Measurements from ENCODE around the gene SCAMP4. TPM values are rescaled to one million over a fixed set of nuclear protein-coding genes. Genes with fewer than 3 reads are reported as not detected.
A peak's percentile ranks its signal among the peaks of the same experiment; 100 is the strongest.

Gene SCAMP4
- polyA plus RNA-seq, 1 of the 3 experiments (the other 2 are of a cell fraction) = 30.0 TPM

DNA sequence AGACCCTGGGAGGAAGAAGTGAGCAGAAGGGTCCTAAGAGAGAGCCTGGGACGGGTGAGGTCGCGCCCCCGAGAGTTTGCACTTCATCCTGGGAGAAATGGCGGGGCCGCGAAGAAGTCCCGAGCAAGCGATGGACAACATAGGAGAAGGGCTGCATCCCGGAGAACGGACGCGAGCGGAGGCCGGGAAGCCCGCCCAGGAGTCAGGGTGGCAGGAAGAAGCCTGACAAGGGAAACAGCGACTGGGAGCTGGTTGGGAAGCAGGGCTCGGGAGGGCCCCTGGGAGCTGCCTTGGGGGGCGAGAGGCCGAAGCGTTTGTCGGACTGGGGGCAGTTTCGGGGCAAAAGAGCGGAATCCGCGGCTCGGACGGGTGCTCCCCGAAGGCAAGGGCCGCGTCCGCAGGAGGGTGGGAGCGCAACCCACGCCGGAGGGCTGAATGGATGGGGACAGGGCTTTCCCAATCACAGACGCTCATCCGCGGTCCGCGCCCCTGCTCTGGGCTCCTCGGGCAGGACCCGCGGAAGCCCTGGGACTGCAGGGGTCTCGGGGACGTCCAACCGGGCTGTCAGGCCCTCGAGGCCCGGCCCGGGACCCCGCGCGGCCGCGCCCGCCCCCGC lies 20.4 kb upstream of the SCAMP4 start:
- POLR2A ChIA-PET = interaction anchor here (0.6 to 1.9 kb wide), 4 partner anchors 9 to 167 kb away, joined by 3 to 7 read pairs (median 3); no protein-coding TSS in a partner anchor
- H3K4me1 ChIP-seq (ENCODE audit: control insufficient read depth in 1 of 2, insufficient read depth in 2 of 2, low read depth in 1 of 2, low read length in 1 of 2) = peaks cover 6 to 23% of the 10 kb centered on the region in 2 experiments; a peak in 1 of 4 replicates
- H3K4me3 ChIP-seq (ENCODE audit: low read depth in 2 of 2, low read length in 1 of 2) = peak overlapping the region; percentile 86 to 93
- H2AFZ ChIP-seq (ENCODE audit: low read depth) = no peak overlapping the region
- no peaks in the 10 kb centered on the region for H3K27me3 ChIP-seq (ENCODE audit: insufficient read depth)
- H3K79me2 ChIP-seq (ENCODE audit: insufficient read depth) = peaks cover 46% of the 10 kb centered on the region
- CTCF ChIA-PET = interaction anchor here (1.0 to 1.4 kb wide), 5 partner anchors 11 to 184 kb away, joined by 3 to 6 read pairs (median 3); no protein-coding TSS in a partner anchor
- peaks cover 40% of the 10 kb centered on the region for H4K20me1 ChIP-seq (ENCODE audit: insufficient read depth)
- peak overlapping the region; percentile 41 to 62; a peak in 3 of 4 replicates for H3K27ac ChIP-seq (ENCODE audit: low read depth in 2 of 2, low read length in 1 of 2)
- no peaks in the 10 kb centered on the region for H3F3A ChIP-seq (replicated peaks; ENCODE audit: insufficient read depth)
- peak overlapping the region; percentile 84 for H3K9ac ChIP-seq
- no peaks in the 10 kb centered on the region for H3K9me2 ChIP-seq
- peaks cover 0 to 7% of the 10 kb centered on the region in 2 experiments for H3K36me3 ChIP-seq (replicated peaks in 1 of 2; ENCODE audit: control insufficient read depth in 1 of 2, insufficient read depth in 2 of 2, low read length in 1 of 2)
- TF ChIP-seq EP300 (IDR thresholded peaks at IDR 0.05; ENCODE audit: borderline replicate concordance in 1 of 2, low read depth in 1 of 2, low read length in 1 of 2) = no peak
- no peak for TF ChIP-seq ELF1 (IDR thresholded peaks at IDR 0.05)
- TF ChIP-seq REST (IDR thresholded peaks at IDR 0.05; ENCODE audit: low read depth, low read length) = no peak
- no peak for TF ChIP-seq POLR2AphosphoS5 (IDR thresholded peaks at IDR 0.05; ENCODE audit: low read depth, low read length)
- TF ChIP-seq YY1 (IDR thresholded peaks at IDR 0.05; ENCODE audit: low read depth) = no peak
- TF ChIP-seq TCF12 (IDR thresholded peaks at IDR 0.05) = no peak
- no peak for TF ChIP-seq EZH2phosphoT487 (IDR thresholded peaks at IDR 0.05; ENCODE audit: borderline replicate concordance, low read depth)
- TF ChIP-seq, protein P1, sequence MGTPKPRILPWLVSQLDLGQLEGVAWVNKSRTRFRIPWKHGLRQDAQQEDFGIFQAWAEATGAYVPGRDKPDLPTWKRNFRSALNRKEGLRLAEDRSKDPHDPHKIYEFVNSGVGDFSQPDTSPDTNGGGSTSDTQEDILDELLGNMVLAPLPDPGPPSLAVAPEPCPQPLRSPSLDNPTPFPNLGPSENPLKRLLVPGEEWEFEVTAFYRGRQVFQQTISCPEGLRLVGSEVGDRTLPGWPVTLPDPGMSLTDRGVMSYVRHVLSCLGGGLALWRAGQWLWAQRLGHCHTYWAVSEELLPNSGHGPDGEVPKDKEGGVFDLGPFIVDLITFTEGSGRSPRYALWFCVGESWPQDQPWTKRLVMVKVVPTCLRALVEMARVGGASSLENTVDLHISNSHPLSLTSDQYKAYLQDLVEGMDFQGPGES (IDR thresholded peaks at IDR 0.05; ENCODE audit: low read depth, low read length) = no peak
- no peak for TF ChIP-seq GABPA (IDR thresholded peaks at IDR 0.05; ENCODE audit: low read depth)
- no peak for TF ChIP-seq CHD2 (IDR thresholded peaks at IDR 0.05; ENCODE audit: low read length, partially characterized antibody)
- H3K4me2 ChIP-seq = peak overlapping the region; percentile 100
- under 1% methylated on average over 18 of the region's 56 CpGs for WGBS (ENCODE audit: low lambda C conversion rate)
- peak; percentile 75 for DNase-seq
- no peaks in the 10 kb centered on the region for H3K9me3 ChIP-seq
